Spinal cord (tissue), 10 donors: ENCODE measurements around the gene TUBGCP3. TPM values are rescaled to one million over a fixed set of nuclear protein-coding genes. Genes with fewer than 3 reads are reported as not detected.
"Not testable (repeated sequence)": the region's sequence is repeated elsewhere in the genome, so short reads cannot be mapped to it uniquely, and the experiment has no call there.

ENCODE experiments used
- DNase-seq, 6 donors: peaks; one replicate each; pipeline versions ENCODE4 v3.0.0 to v3.0.0-alpha.2; 2013 to 2015; ENCODE audit warnings: low spot score in 6 of 6, low read depth in 4 of 6
- H3K27ac ChIP-seq: one replicate; pipeline ENCODE4 v1.5.1; 2013; ENCODE audit warnings: low read depth, low read length, control low read depth
- H3K27me3 ChIP-seq: one replicate; pipeline ENCODE4 v1.6.1; 2013; ENCODE audit warnings: low read length; ENCODE audit not compliant: control insufficient read depth, insufficient read depth
- H3K36me3 ChIP-seq: one replicate; pipeline ENCODE4 v1.6.1; 2013; ENCODE audit warnings: low read length; ENCODE audit not compliant: control insufficient read depth, insufficient read depth
- H3K4me1 ChIP-seq: one replicate; pipeline ENCODE4 v1.6.1; 2013; ENCODE audit warnings: low read length; ENCODE audit not compliant: control insufficient read depth, insufficient read depth
- H3K4me3 ChIP-seq: one replicate; pipeline ENCODE4 v1.5.1; 2013; ENCODE audit warnings: low read depth, low read length, control low read depth
- H3K9me3 ChIP-seq: one replicate; pipeline ENCODE4 v1.6.1; 2013; ENCODE audit warnings: low read length; ENCODE audit not compliant: control insufficient read depth, insufficient read depth
- WGBS: methylation state at CpG from one replicate; pipeline ENCODE4 v1.1.5; 2013; ENCODE audit warnings: missing lambda C conversion rate; ENCODE audit not compliant: insufficient coverage; 5-methylcytosine and 5-hydroxymethylcytosine counted together
- polyA plus RNA-seq, 2 donors: library from polyadenylated mRNA; unstranded; fragments of 120-200 nt; gene quantifications; one replicate each; pipeline ENCODE4 v1.2.1, GENCODE V29; 2013; ENCODE audit not compliant: insufficient read length in 2 of 2
- total RNA-seq, 2 donors: library from RNA; depleted of rRNA in 1 of 2; stranded (reverse); fragments of 120-200 nt in 1 of 2; fragments of >200 nt in 1 of 2; gene quantifications; one replicate each; pipeline versions ENCODE4 v1.2.3 to v1.2.4, GENCODE V29; 2013 to 2014
- donor health status: healthy.

Gene TUBGCP3
- total and polyA plus RNA-seq, 4 donors, result 23.2 to 40.5 (median 33.5) TPM

- Histone ChIP-seq H3K36me3 (peaks cover 27% of the 10 kb centered on the region), H3K4me3 (no peak overlapping the region), H3K9me3 (no peaks in the 10 kb centered on the region), H3K27ac (no peak overlapping the region), H3K27me3 (no peaks in the 10 kb centered on the region), H3K4me1 (no peaks in the 10 kb centered on the region)
- WGBS, result no CpG with 5 or more reads among the region's 2 CpGs
- no peak for DNase-seq
These were observed 92.5 kb downstream of the TUBGCP3 start for GRCh38 chr13:112495465-112495864.

DNA sequence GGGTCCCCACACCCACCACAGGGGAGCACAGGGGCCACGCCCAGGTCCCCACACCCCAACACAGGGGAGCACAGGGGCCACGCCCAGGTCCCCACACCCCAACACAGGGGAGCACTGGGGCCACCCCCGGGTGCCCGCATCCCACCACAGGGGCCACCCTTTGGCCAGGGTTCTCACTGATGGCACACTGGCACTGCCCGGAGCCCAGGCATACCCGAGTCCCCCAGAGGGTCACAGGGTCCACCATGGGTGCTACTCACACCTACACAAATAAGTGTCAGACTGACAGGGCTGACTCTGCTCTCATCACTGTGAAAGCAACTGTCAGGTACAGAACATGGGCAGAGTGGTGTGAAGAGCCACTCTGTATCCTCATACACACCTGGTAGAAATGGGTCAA lies 98.8 kb downstream of the TUBGCP3 start:
- Histone ChIP-seq H3K4me1 (no peaks in the 10 kb centered on the region), H3K27me3 (no peaks in the 10 kb centered on the region), H3K36me3 (peaks cover 38% of the 10 kb centered on the region), H3K27ac (no peak overlapping the region), H3K9me3 (no peaks in the 10 kb centered on the region), H3K4me3 (no peak overlapping the region)
- WGBS, result 100% methylated on average over 5 of the region's 6 CpGs
- DNase-seq, result no peak

GRCh38 chr13:112488343-112489050 lies 99.5 kb downstream of the TUBGCP3 start:
- DNase-seq, H3K27ac ChIP-seq, H3K27me3 ChIP-seq, H3K4me3 ChIP-seq, H3K9me3 ChIP-seq, H3K4me1 ChIP-seq: not testable (repeated sequence)
- H3K36me3 ChIP-seq, result peaks cover 36% of the 10 kb centered on the region
- WGBS, result 96% methylated on average over 7 of the region's 7 CpGs

DNA sequence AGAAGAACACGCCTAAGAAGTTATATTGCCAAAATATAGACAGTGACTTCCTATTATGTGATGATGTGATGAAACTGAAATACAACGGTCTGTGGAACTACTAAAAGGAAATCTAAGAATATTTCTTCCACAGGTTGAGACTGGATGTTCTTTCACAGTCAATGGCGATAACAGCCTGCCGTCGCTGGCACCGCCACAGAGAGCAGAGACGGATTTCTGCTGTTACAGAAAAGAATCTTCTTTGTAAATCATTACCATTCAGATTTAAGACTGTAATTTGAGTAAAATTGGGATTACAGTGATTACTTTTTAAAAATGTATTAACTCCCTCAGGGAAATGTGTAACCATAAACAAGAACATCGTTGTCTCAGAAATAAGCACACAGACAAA lies 100.8 kb downstream of the TUBGCP3 start:
- WGBS, result no CpG with 5 or more reads among the region's 8 CpGs
- Histone ChIP-seq H3K36me3 (peaks cover 27% of the 10 kb centered on the region), H3K9me3 (no peaks in the 10 kb centered on the region), H3K27ac (no peak overlapping the region), H3K4me3 (no peak overlapping the region), H3K27me3 (no peaks in the 10 kb centered on the region), H3K4me1 (no peaks in the 10 kb centered on the region)
- peak in 1 of 6 donors; percentile 3 for DNase-seq

- Histone ChIP-seq H3K27me3 (no peaks in the 10 kb centered on the region), H3K9me3 (no peaks in the 10 kb centered on the region), H3K27ac (no peak overlapping the region), H3K4me3 (no peak overlapping the region), H3K4me1 (no peaks in the 10 kb centered on the region), H3K36me3 (peaks cover 26% of the 10 kb centered on the region)
- 93% methylated on average over 10 of the region's 11 CpGs for WGBS
- no peak for DNase-seq
These were observed 101.4 kb downstream of the TUBGCP3 start for GRCh38 chr13:112486386-112487126.

DNA sequence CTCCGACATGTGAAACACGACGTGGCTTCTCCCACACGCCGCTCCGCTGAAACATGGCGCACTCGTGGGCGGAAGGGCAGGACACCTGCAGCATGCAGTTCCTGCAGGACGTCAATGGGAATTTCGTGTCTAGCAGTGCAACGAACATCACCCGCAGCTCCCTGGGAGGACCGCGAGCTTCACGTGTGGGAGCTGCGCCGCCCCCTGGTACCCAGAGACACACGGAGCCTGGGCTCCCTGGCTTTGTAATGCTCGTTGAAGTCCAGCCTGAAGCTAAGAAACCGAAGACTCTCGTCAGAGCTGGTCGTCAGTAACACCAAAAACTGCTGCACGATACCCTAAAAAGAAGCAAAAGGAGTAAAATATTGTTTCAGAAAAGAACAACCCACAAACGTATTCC lies 102.1 kb downstream of the TUBGCP3 start:
- not testable (repeated sequence) for H3K9me3 ChIP-seq, H3K27me3 ChIP-seq, H3K27ac ChIP-seq, H3K4me3 ChIP-seq, H3K4me1 ChIP-seq, DNase-seq
- 100% methylated on average over 1 of the region's 25 CpGs for WGBS
- peaks cover 25% of the 10 kb centered on the region for H3K36me3 ChIP-seq

DNA sequence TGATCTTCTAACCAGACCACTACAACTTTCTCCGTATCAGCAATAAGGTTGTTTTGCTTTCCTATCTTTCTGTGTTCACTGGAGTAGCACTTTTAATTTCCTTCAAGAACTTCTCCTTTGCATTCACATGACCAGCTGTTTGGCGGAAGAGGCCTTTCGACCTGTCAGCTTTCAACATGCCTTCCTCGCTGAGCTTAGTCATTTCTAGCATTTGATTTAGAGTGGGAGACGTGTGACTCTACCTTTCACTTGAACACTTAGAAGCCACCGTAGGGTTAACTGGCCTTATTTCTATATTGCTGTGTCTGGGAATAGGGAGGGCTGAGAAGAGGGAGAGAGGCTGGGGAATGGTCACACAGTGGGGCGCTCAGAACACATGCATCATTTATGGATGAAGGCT lies 104.7 kb downstream of the TUBGCP3 start:
- no peak for DNase-seq
- no peak overlapping the region for H3K27ac ChIP-seq
- whole genome bisulfite sequencing, result 80% methylated on average over 1 of the region's 7 CpGs
- no peaks in the 10 kb centered on the region for H3K27me3 ChIP-seq
- H3K4me1 ChIP-seq, result no peaks in the 10 kb centered on the region
- no peak overlapping the region for H3K4me3 ChIP-seq
- peaks cover 13% of the 10 kb centered on the region for H3K36me3 ChIP-seq
- peaks cover 3% of the 10 kb centered on the region for H3K9me3 ChIP-seq

GRCh38 chr13:112481458-112481857 lies 106.5 kb downstream of the TUBGCP3 start:
- Histone ChIP-seq H3K4me1 (no peaks in the 10 kb centered on the region), H3K36me3 (peaks cover 9% of the 10 kb centered on the region), H3K27ac (no peak overlapping the region), H3K9me3 (peaks cover 3% of the 10 kb centered on the region), H3K4me3 (no peak overlapping the region), H3K27me3 (no peaks in the 10 kb centered on the region)
- DNase-seq, result no peak

DNA sequence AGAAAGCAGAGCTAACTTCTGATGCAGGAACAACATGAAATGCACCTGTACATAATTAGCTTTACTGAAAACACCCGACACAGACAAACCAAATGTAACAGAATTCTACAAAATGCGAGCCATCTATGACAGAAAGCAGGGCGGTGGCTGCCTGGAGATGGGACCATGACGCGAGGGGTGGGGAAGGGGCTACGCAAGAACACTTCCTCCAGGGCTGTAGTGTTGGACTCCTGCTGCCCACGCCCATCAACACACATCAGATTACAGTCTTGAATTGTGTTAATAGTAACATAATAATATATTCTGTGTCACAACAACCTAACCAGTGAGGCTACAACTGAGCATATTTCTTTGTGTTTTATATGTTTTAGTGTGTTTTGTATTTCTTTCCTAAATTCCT lies 108.6 kb downstream of the TUBGCP3 start:
- DNase-seq, result no peak
- no peak overlapping the region for H3K4me3 ChIP-seq
- peaks cover 3% of the 10 kb centered on the region for H3K9me3 ChIP-seq
- peaks cover 3% of the 10 kb centered on the region for H3K36me3 ChIP-seq
- no peak overlapping the region for H3K27ac ChIP-seq
- no peaks in the 10 kb centered on the region for H3K4me1 ChIP-seq
- H3K27me3 ChIP-seq, result no peaks in the 10 kb centered on the region
- 100% methylated on average over 1 of the region's 7 CpGs for WGBS

- DNase-seq, result no peak
- Histone ChIP-seq H3K27me3 (no peaks in the 10 kb centered on the region), H3K4me3 (no peak overlapping the region), H3K27ac (no peak overlapping the region), H3K4me1 (no peaks in the 10 kb centered on the region), H3K9me3 (peaks cover 3% of the 10 kb centered on the region), H3K36me3 (no peaks in the 10 kb centered on the region)
- 69% methylated on average over 8 of the region's 9 CpGs for WGBS
These were observed 110.8 kb downstream of the TUBGCP3 start for GRCh38 chr13:112477070-112477619.
